ENCODE data around the gene RBMS3. TPM values are rescaled to one million over a fixed set of nuclear protein-coding genes. Genes with fewer than 3 reads are reported as not detected.

RBMS3 gene
- total and polyA plus RNA-seq, 2 of the 8 experiments (the other 6 are each of a cell fraction or from before 2014, with no cell fraction given): 3.7 to 6.9 TPM

- Histone ChIP-seq H3K27ac (ENCODE audit: low read depth, low read length) (no peak overlapping the region), H3K9ac (replicated peaks in 1 of 4; ENCODE audit: extremely low read depth in 1 of 4, low read depth in 3 of 4, low read length in 3 of 4) (no peak overlapping the region), H3K27me3 (replicated peaks in 1 of 4; ENCODE audit: control insufficient read depth in 3 of 4, extremely low read depth in 1 of 4, insufficient read depth in 3 of 4, low read length in 3 of 4) (no peaks in the 10 kb centered on the region), H4K8ac (ENCODE audit: extremely low read depth, insufficient read depth, low read length) (no peak overlapping the region), H2AK5ac (ENCODE audit: low read depth, low read length) (no peak overlapping the region), H2AFZ (ENCODE audit: low read length) (no peak overlapping the region), H3K23ac (ENCODE audit: insufficient read length) (no peak overlapping the region), H2BK120ac (replicated peaks; ENCODE audit: low read depth, low read length) (no peak overlapping the region), H3K4me3 (ENCODE audit: extremely low read depth in 1 of 4, insufficient read depth in 2 of 4, low read depth in 3 of 4, low read length in 4 of 4) (no peak overlapping the region), H3K4me2 (ENCODE audit: insufficient read depth in 1 of 2, low read depth in 2 of 2, low read length in 2 of 2) (no peak overlapping the region), H2BK15ac (ENCODE audit: low read length) (no peak overlapping the region), H3K79me2 (ENCODE audit: control insufficient read depth in 1 of 2, insufficient read depth in 2 of 2, low read length in 2 of 2) (no peaks in the 10 kb centered on the region), H3K23me2 (ENCODE audit: low read depth, low read length) (no peaks in the 10 kb centered on the region), H3K4me1 (replicated peaks in 1 of 4; ENCODE audit: control insufficient read depth in 3 of 4, insufficient read depth in 4 of 4, low read length in 3 of 4) (peaks cover 0 to 7% (median 4%) of the 10 kb centered on the region in 4 experiments; a peak in 4 of 7 replicates), H3K79me1 (ENCODE audit: low read depth, low read length) (no peaks in the 10 kb centered on the region), H3K36me3 (ENCODE audit: control insufficient read depth in 2 of 4, insufficient read depth in 4 of 4, low read length in 3 of 4) (no peaks in the 10 kb centered on the region), H2BK20ac (ENCODE audit: low read length) (no peak overlapping the region), H4K20me1 (replicated peaks in 1 of 2; ENCODE audit: control insufficient read depth in 1 of 2, insufficient read depth in 2 of 2, low read length in 2 of 2) (no peaks in the 10 kb centered on the region), H4K5ac (ENCODE audit: insufficient read length, low read depth, low read length) (no peak overlapping the region), H4K91ac (replicated peaks; ENCODE audit: insufficient read length, low read length) (no peak overlapping the region), H2BK12ac (ENCODE audit: low read depth, low read length) (no peak overlapping the region), H2BK5ac (ENCODE audit: low read depth, low read length) (no peak overlapping the region), H3K56ac (replicated peaks; ENCODE audit: insufficient read length, low read depth, low read length) (no peak overlapping the region), H3K4ac (replicated peaks; ENCODE audit: insufficient read length, low read depth, low read length) (no peak overlapping the region), H3K14ac (ENCODE audit: insufficient read length) (no peak overlapping the region), H3K18ac (ENCODE audit: extremely low read depth, low read length) (no peak overlapping the region), H3K9me3 (ENCODE audit: insufficient read depth in 2 of 2, low read depth in 1 of 2, low read length in 1 of 2) (no peaks in the 10 kb centered on the region)
- no peak for DNase-seq (ENCODE audit: low read depth in 1 of 2, low spot score in 2 of 2)
- ChIA-PET POLR2A (ENCODE audit: partially characterized antibody) (no interaction called here), CTCF (ENCODE audit: partially characterized antibody) (interaction anchor here (0.8 to 2.1 kb wide), 2 partner anchors 19 to 132 kb away, joined by 3 to 10 read pairs; no protein-coding TSS in a partner anchor)
- no peak for FAIRE-seq
- WGBS, 2 experiments (ENCODE audit: extremely low coverage in 1 of 2, insufficient coverage in 1 of 2, insufficient read length in 1 of 2, insufficient replicate concordance in 2 of 2, low coverage in 1 of 2, low lambda C conversion rate in 2 of 2, missing lambda C conversion rate in 1 of 2): 81% methylated on average over 1 of the region's 1 CpG; no CpG with 5 or more reads in 1 of the 2 experiments
- TF ChIP-seq CEBPB (IDR thresholded peaks at IDR 0.05; ENCODE audit: low read depth, low read length) (no peak), TAF1 (IDR thresholded peaks at IDR 0.05; ENCODE audit: low read depth, low read length) (no peak), ASH2L (IDR thresholded peaks at IDR 0.05; ENCODE audit: low read length) (no peak), CBX8 (IDR thresholded peaks at IDR 0.05; ENCODE audit: borderline replicate concordance, low read depth, low read length) (no peak), CTBP2 (IDR thresholded peaks at IDR 0.05; ENCODE audit: borderline replicate concordance, insufficient read depth, insufficient read length, low read length) (no peak), MAFK (IDR thresholded peaks at IDR 0.05; ENCODE audit: low read depth, low read length) (no peak), HDAC2 (IDR thresholded peaks at IDR 0.05; ENCODE audit: borderline replicate concordance in 1 of 2, low read depth in 2 of 2, low read length in 2 of 2) (no peak), EZH2 (IDR thresholded peaks at IDR 0.05; ENCODE audit: low read depth, low read length, severe bottlenecking) (no peak), ATF2 (IDR thresholded peaks at IDR 0.05; ENCODE audit: low read length) (no peak), BACH1 (IDR thresholded peaks at IDR 0.05; ENCODE audit: low read length) (no peak)
Observed at GRCh38 chr3:29870136-29870535, 589.3 kb downstream of the RBMS3 start.
